ENCODE results near the gene FUS. TPM values are rescaled to one million over a fixed set of nuclear protein-coding genes. Genes with fewer than 3 reads are reported as not detected.
"Not testable (repeated sequence)": the region's sequence is repeated elsewhere in the genome, so short reads cannot be mapped to it uniquely, and the experiment has no call there.

The FUS gene
- total RNA-seq, 2 experiments from 2014 or later, result 678 to 692 TPM

DNA sequence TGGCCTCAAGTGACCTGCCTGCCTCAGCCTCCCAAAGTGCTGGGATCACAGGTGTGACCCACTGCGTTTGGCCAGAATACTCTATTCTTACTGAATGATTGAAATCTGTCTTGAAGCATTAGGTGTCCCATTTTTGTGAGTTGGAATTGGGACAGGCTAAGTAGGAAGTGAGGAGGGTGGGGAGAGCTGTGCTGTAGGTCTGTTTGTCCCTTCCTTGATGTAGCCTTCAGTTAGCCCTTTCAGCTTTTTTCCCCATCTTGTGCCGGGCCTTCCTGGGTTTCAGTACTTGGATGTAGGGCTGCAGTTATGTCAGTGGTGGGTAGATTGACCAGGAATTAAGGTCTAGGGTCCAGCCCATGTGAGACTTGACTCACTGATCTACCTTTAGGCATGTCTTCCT is 13.9 kb downstream of the FUS start:
- ChIA-PET POLR2A (interaction anchor here (0.6 to 1.5 kb wide), 4 partner anchors 8 to 1381 kb away, joined by 3 to 6 read pairs (median 4); partner anchors contain the start of gene PYCARD), CTCF (interaction anchor here (0.7 kb wide), 1 partner anchor 266 kb away, joined by 3 read pairs; no protein-coding TSS in a partner anchor)

GRCh38 chr16:31194898-31195297 is 15.0 kb downstream of the FUS start:
- ChIA-PET CTCF (no interaction called here), POLR2A (no interaction called here)

DNA sequence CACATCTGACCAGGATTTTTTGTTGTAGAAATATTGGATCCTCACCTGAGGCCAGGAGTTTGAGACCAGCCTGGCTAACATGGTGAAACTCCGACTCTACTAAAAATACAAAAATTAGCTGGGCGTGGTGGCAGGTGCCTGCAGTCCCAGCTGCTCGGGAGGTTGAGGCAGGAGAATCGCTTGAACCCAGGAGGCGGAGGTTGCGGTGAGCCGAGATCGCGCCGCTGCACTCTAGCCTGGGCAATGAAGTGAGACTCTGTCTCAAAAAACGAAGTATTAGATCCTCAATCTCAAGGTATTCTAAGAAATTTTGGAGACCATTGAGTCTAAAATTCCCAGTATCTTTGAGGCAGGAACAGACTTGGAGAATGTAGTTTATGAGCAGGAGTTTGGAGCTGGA is 15.9 kb downstream of the FUS start:
- CTCF ChIA-PET, result interaction anchor here (0.8 kb wide), 1 partner anchor 186 kb away, joined by 3 read pairs; no protein-coding TSS in a partner anchor

DNA sequence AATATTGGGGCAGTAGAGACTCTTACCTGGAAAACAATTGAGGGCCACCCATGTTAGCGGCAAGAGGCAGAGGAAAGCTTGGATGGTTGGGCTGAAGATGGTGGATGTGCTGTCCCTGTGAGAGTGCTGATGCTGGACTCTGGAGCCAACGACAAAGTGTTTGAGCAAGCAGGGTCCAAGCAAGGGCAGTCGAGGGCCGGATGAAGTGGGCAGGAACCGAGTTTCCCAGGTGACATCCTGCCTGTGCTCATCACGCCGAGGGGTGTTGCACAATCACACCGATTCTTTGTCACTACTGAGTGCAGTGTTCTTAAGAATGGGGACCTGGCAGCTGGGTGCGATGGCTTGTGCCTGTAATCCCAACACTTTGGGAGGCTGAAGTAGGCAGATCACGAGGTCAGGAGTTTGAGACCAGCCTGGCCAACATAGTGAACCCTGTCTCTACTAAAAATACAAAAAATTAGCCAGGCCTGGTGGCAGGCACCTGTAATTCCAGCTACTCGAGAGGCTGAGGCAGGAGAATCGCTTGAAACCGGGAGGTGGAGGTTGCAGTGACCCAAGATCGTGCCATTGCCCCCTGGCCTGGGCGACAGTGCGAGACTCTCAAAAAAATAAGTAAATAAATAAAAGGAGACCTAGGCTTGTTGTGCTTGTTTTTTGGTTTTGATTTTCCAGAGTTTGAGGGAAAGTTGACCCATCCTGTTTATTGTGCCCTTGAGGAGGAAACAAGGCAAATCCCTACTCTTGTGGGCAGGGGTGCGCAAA is 16.6 kb downstream of the FUS start:
- ChIA-PET POLR2A (no interaction called here), CTCF (interaction anchor here (0.8 kb wide), 1 partner anchor 186 kb away, joined by 3 read pairs; no protein-coding TSS in a partner anchor)

More for the DNA sequence above, 15.9 kb downstream of the FUS start:
- POLR2A ChIA-PET, result not testable (repeated sequence)

GRCh38 chr16:31198207-31198882 is 18.4 kb downstream of the FUS start:
- CTCF ChIA-PET, result no interaction called here
- POLR2A ChIA-PET, result interaction anchor here (0.6 to 1.5 kb wide), 4 partner anchors 11 to 56 kb away, joined by 3 to 4 read pairs (median 4); partner anchors contain the start of gene FUS

- ChIA-PET POLR2A (interaction anchor here (1.3 to 1.5 kb wide), 2 partner anchors 19 to 57 kb away, joined by 3 to 4 read pairs; partner anchors contain the start of gene FUS), CTCF (interaction anchor here (1.0 kb wide), 1 partner anchor 12 kb away, joined by 4 read pairs; no protein-coding TSS in a partner anchor)
Measured at GRCh38 chr16:31199430-31200041, 19.6 kb downstream of the FUS start.

- POLR2A ChIA-PET, result not testable (repeated sequence)
- CTCF ChIA-PET, result interaction anchor here (1.0 to 2.7 kb wide), 3 partner anchors 10 to 183 kb away, joined by 4 to 11 read pairs (median 4); no protein-coding TSS in a partner anchor
Measured at GRCh38 chr16:31200111-31200510, 20.2 kb downstream of the FUS start.

DNA sequence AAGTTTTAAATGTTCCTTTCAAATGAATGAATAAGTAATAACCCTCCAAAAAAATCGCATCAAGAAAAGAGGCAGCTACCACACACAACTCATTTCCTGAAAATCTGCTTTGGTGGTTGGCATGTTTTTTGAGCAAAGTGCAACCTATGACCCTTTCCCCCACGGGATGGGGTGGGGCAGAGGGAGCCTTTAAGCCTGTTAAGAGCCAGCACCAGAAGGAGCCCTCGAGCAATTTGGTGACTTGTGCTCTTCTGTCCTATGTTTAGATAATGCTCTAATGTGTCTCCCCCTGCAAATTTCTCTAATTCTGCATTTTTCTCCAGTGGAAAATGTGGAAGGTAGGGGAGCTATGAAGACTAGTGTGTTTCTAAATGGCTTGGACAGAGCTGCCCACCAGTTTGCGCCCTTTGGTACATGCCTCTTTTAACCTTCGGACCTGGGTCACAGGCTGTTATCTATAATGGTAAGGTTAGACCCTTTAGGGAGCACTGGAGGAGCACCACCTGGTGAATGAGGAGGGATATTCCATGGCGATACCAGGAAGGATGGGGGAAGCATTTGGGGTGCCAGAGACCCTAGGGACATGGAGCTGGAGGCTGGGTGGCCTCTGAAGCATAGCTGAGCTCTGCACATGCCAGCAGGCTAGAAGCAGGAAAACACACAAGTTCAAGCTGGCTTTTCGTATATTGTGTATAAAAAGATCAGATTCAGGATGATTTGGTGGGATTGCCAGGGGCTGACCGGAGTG is 21.1 kb downstream of the FUS start:
- ChIA-PET POLR2A (interaction anchor here (0.5 to 2.6 kb wide), 6 partner anchors 9 to 498 kb away, joined by 3 to 13 read pairs (median 4); partner anchors contain the start of genes FUS and TRIM72), CTCF (interaction anchor here (0.6 to 2.8 kb wide), 7 partner anchors 11 to 240 kb away, joined by 3 to 11 read pairs (median 4); no protein-coding TSS in a partner anchor)

DNA sequence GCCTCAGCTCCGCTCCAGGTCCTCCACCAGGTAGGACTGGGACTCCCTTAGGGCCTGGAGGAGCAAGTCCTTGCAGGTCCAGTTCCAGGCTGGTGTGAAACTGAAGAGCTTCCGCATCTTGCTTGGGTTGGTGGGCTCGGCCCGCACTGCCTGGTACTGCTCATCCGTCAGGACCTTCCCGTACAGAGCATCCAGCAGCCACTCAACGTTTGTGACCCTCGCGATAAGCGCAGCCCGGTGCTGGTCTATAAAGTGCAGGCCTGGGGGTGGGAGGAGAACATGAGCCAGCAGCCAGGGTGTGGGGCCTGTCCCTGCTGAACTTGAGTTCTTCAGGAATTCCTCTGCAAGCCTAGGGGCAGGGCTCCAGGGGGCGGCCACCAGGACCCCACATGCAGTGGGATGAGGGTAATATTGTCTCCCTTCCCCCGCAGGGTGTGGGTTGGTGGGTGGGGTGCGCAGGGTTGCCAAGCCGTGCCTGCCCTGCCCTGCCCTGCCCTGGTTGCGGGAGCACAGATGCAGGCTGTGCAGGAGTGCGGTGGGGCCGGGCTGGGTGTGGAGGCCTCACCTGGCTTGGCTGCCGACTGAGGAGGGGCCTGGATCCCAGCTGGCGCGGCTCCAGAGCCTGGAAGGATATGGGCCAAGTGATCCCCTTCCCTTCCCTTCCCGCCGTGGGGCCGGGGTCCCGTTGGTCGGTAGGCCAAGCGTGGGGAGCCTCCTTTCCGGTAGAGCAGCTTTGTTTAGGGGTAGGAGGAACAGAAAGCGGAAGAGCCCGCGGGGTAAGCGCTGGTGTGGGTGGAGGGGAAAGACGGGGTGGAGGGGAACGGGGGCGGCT is 21.9 kb downstream of the FUS start:
- ChIA-PET CTCF (interaction anchor here (0.6 to 2.8 kb wide), 8 partner anchors 12 to 240 kb away, joined by 3 to 11 read pairs (median 4); no protein-coding TSS in a partner anchor), POLR2A (interaction anchor here (0.5 to 2.6 kb wide), 10 partner anchors 8 to 497 kb away, joined by 3 to 13 read pairs (median 4); partner anchors contain the start of genes FUS, RUSF1 and TRIM72)

DNA sequence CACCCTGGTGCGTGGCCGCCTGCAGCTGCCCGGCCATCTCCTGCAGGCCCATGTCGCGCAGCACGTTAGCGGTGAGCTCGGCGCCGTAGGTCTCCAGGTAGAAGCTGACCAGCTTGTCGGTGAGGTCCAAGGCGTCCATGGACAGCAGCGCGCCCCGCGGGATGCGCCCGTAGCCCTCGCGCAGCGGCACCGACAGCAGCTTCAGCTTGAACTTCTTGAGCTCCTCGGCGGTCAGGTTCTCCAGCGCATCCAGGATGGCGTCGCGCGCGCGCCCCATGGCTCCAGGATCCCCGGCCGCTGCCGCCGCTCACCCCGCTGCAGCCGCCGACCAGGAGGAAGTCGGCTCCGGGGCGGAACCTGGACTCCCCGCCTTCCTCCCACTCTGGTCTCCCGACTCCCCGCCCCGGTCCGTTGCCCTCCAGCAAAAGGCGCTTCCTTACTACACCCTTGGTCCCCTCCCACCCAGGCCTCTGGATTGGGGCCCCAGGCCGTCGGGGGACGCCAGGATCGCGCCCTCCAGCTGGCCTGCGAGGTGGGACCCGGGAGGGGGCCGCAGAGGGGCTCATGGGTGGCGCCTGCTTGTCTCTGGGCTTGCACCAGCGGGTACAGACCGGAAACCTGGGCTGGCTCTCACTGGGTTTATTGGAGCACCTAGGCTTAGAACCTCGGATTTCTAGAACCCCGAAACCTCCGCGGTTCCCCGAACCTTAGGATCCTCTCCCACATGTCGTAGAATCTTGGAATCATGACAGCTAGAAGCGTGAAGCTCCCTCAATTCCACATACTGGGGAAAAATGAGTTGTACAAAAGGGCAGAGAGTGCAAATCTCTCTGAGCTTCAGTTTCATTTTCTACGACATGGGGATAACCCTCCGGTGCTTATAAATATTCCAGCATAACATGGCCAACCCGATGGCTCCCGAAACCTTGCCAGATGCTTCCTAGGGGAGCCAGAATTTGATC is 22.8 kb downstream of the FUS start, which contains the start of gene PYCARD:
TSS of gene PYCARD (minus strand) at position 347 of the 962 bp plus-strand sequence. CDS start at position 277, 70 bp downstream.
- ChIA-PET POLR2A (interaction anchor here (0.5 to 2.6 kb wide), 8 partner anchors 9 to 305 kb away, joined by 3 to 13 read pairs (median 4); partner anchors contain the start of genes FUS, RUSF1 and TRIM72), CTCF (interaction anchor here (1.1 to 2.8 kb wide), 5 partner anchors 13 to 180 kb away, joined by 3 to 11 read pairs (median 6); no protein-coding TSS in a partner anchor)

- POLR2A ChIA-PET, result interaction anchor here (0.6 kb wide), 1 partner anchor 672 kb away, joined by 4 read pairs; no protein-coding TSS in a partner anchor
- CTCF ChIA-PET, result no interaction called here
Measured at GRCh38 chr16:31204871-31205666, 25.1 kb downstream of the FUS start.

DNA sequence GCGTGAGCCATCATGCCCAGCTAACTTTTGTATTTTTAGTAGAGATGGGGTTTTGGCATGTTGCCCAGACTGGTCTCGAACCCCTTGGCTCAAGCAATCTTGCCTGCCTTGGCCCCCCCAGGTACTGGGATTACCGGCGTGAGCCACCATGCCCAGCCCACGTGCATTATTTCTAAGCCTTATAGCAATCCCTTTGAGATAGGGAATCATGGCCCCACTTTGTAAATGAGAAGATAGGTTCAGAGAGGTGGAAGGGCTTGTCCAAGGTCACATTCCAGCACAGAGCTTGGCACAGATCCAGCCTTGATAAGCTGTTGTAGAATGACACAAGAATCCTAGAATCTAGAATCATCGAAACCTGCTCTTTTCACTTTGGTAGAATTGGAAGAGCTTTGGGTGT is 26.8 kb downstream of the FUS start:
- ChIA-PET CTCF (no interaction called here), POLR2A (interaction anchor here (1.0 kb wide), 1 partner anchor 25 kb away, joined by 3 read pairs; no protein-coding TSS in a partner anchor)

DNA sequence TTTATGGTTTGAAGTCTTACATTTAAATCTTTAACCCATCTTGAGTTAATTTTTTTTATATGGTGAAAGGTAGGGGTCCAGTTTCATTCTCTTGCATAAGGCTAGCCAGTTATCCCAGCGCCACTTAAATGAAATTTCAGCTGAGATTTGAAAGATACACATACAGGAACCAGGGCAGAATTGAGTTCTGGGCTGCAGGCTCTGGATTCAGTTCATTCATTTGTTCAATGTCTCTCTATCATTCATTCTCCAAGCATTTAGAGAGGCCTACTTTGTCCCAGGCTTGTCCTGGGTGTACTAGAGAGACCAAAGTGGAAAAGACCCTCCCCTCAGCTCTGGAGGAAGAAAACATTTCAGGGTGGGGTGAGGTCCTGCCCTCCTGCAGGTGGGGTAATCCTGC is 33.4 kb downstream of the FUS start:
- ChIA-PET CTCF (no interaction called here), POLR2A (interaction anchor here (0.7 kb wide), 1 partner anchor 12 kb away, joined by 3 read pairs; no protein-coding TSS in a partner anchor)

- CTCF ChIA-PET, result interaction anchor here (1.0 kb wide), 1 partner anchor 206 kb away, joined by 3 read pairs; no protein-coding TSS in a partner anchor
- POLR2A ChIA-PET, result interaction anchor here (0.7 to 1.1 kb wide), 2 partner anchors 12 to 13 kb away, joined by 3 to 6 read pairs; no protein-coding TSS in a partner anchor
Measured at GRCh38 chr16:31213877-31214707, 34.2 kb downstream of the FUS start, which contains the start of gene TRIM72. Gene TRIM72, plus strand, starts transcription at chr16:31214119. Its CDS starts 620 bp downstream, at chr16:31214739.

Measured in activated CD8-positive, alpha-beta memory T cell treated with anti-CD3 and anti-CD28 coated beads for 36 hours (primary cell).